HL-60 (cell line): Measurements from ENCODE around the gene PARD3.

ENCODE experiments used
- DNase-seq, 2 experiments: peaks; one replicate each; pipeline ENCODE4 v3.0.0-alpha.2; 2010 to 2020; ENCODE audit warnings: low read depth in 1 of 2, low spot score in 1 of 2
- H3K27ac ChIP-seq: fragments of 250-450 bp; sonication (Bioruptor Pico); replicated peaks from 2 replicates; pipeline ENCODE4 v1.5.1; 2020; ENCODE audit warnings: mild to moderate bottlenecking, moderate library complexity
- H3K27me3 ChIP-seq: fragments of 250-450 bp; sonication (Bioruptor Pico); 2 replicates; pipeline ENCODE4 v1.5.1; 2021; ENCODE audit warnings: mild to moderate bottlenecking, moderate library complexity; ENCODE audit not compliant: insufficient read depth, poor library complexity, severe bottlenecking
- H3K4me3 ChIP-seq: replicated peaks from 2 replicates; pipeline ENCODE4 v1.5.1; 2011; ENCODE audit warnings: mild to moderate bottlenecking, control low read depth, low read length; ENCODE audit not compliant: insufficient read depth
- CTCF ChIP-seq: IDR thresholded peaks from one replicate; pipeline ENCODE4 v1.5.1; 2011; ENCODE audit warnings: low read length, control low read depth, inconsistent platforms; ENCODE audit not compliant: insufficient read depth
- GABPA ChIP-seq: IDR thresholded peaks from 2 replicates; pipeline ENCODE4 v1.6.1; 2012; ENCODE audit warnings: low read depth
- POLR2AphosphoS5 ChIP-seq: IDR thresholded peaks from 2 replicates; pipeline ENCODE4 v1.6.1; 2012; ENCODE audit warnings: low read depth
- REST ChIP-seq: IDR thresholded peaks from 2 replicates; pipeline ENCODE4 v1.6.1; 2012; ENCODE audit warnings: low read depth; ENCODE audit not compliant: insufficient replicate concordance
- SPI1 ChIP-seq: IDR thresholded peaks from 2 replicates; pipeline ENCODE4 v1.6.1; 2012; ENCODE audit warnings: low read depth, mild to moderate bottlenecking, borderline replicate concordance

Gene PARD3

GRCh38 chr10:34649385-34649784, 165.7 kb downstream of the PARD3 start:
- TF ChIP-seq GABPA, result no peak
- TF ChIP-seq REST, result no peak
- no peak for TF ChIP-seq CTCF
- TF ChIP-seq SPI1, result no peak
- no peak for TF ChIP-seq POLR2AphosphoS5
- Histone ChIP-seq H3K4me3 (no peak overlapping the region), H3K27me3 (no peaks in the 10 kb centered on the region), H3K27ac (no peak overlapping the region)
- no peak for DNase-seq

- TF ChIP-seq REST (no peak), GABPA (no peak), CTCF (no peak), POLR2AphosphoS5 (no peak), SPI1 (no peak)
- no peaks in the 10 kb centered on the region for H3K27me3 ChIP-seq
- no peak overlapping the region for H3K27ac ChIP-seq
- no peak for DNase-seq
- H3K4me3 ChIP-seq, result no peak overlapping the region
Measured at GRCh38 chr10:34648919-34649318, 166.2 kb downstream of the PARD3 start.

GRCh38 chr10:34647875-34648865, 166.9 kb downstream of the PARD3 start:
- no peak for DNase-seq
- Histone ChIP-seq H3K27me3 (no peaks in the 10 kb centered on the region), H3K27ac (no peak overlapping the region), H3K4me3 (no peak overlapping the region)
- TF ChIP-seq CTCF (no peak), GABPA (no peak), POLR2AphosphoS5 (no peak)

DNA sequence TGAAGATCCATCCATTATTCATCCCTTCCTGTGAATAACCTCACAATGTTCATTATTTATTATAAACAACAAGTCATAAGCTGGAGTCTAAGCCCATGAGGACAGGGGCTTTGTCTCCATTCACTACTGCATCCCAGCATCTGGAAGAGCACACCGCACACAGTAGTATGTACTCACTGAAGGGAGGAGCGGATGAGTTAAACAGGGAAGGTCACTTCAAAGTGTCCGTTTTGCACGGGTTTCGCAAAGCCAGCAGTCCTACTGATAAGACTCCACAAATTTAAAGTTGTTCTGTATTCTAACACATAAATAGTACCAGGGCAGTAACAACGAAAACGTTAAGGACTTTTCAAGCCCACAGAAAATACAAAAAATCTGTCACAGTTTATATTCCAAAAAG, 167.9 kb downstream of the PARD3 start:
- DNase-seq, result no peak
- TF ChIP-seq GABPA, result no peak
- no peak for TF ChIP-seq CTCF
- TF ChIP-seq REST, result no peak
- TF ChIP-seq SPI1, result no peak
- TF ChIP-seq POLR2AphosphoS5, result no peak
- H3K27me3 ChIP-seq, result no peaks in the 10 kb centered on the region
- no peak overlapping the region for H3K27ac ChIP-seq
- no peak overlapping the region for H3K4me3 ChIP-seq
